Neural cell (in vitro differentiated cells): Measurements from ENCODE around the gene SLC38A1.

Experiments
- CTCF ChIP-seq: fragments of 450-650 bp; IDR thresholded peaks from 2 replicates; pipeline ENCODE4 v1.5.1; 2014; ENCODE audit warnings: antibody characterized with exemption, mild to moderate bottlenecking, moderate library complexity; ENCODE audit not compliant: poor library complexity, severe bottlenecking
- POLR2AphosphoS5 ChIP-seq: IDR thresholded peaks from 2 replicates; pipeline ENCODE4 v1.6.1; 2012
- SMC3 ChIP-seq: fragments of 450-650 bp; conservative IDR thresholded peaks from 2 replicates; pipeline ENCODE4 v1.6.1; 2014; ENCODE audit warnings: antibody characterized with exemption, mild to moderate bottlenecking, moderate library complexity; ENCODE audit not compliant: poor library complexity

- TF ChIP-seq CTCF = no peak
- TF ChIP-seq SMC3 = no peak
- no peak for TF ChIP-seq POLR2AphosphoS5
Measured at GRCh38 chr12:46206471-46206870, 62.4 kb downstream of the SLC38A1 start.
